GM23248 (cell line): ENCODE measurements around the gene LMF2. TPM values are rescaled to one million over a fixed set of nuclear protein-coding genes. Genes with fewer than 3 reads are reported as not detected.

Experiments used
- DNase-seq: peaks from one replicate; pipeline ENCODE4 v3.0.0-alpha.2; 2015
- H2AFZ ChIP-seq: fragments of 200-600 bp; sonication (generic); 2 replicates; pipeline ENCODE4 v1.6.1; 2016; ENCODE audit warnings: antibody characterized with exemption
- H3F3A ChIP-seq: fragments of 200-600 bp; sonication (generic); 2 replicates; pipeline ENCODE4 v1.6.1; 2016; ENCODE audit warnings: mild to moderate bottlenecking, antibody characterized with exemption, mixed run types; ENCODE audit not compliant: insufficient read depth
- H3K27ac ChIP-seq: fragments of 200-600 bp; sonication (generic); 2 replicates; pipeline ENCODE4 v1.5.1; 2016; ENCODE audit warnings: mild to moderate bottlenecking
- H3K27me3 ChIP-seq: fragments of 200-600 bp; sonication (generic); replicated peaks from 2 replicates; pipeline ENCODE4 v1.6.1; 2016; ENCODE audit warnings: mild to moderate bottlenecking; ENCODE audit not compliant: insufficient read depth
- H3K36me3 ChIP-seq: fragments of 200-600 bp; sonication (generic); 2 replicates; pipeline ENCODE4 v1.6.1; 2016; ENCODE audit warnings: low read depth, mild to moderate bottlenecking
- H3K4me1 ChIP-seq: fragments of 200-600 bp; sonication (generic); 2 replicates; pipeline ENCODE4 v1.6.1; 2016; ENCODE audit warnings: mild to moderate bottlenecking; ENCODE audit not compliant: insufficient read depth
- H3K4me2 ChIP-seq: fragments of 200-600 bp; sonication (generic); one replicate; pipeline ENCODE4 v1.6.1; 2016; ENCODE audit warnings: mild to moderate bottlenecking; ENCODE audit not compliant: unreplicated experiment
- H3K4me3 ChIP-seq: fragments of 200-600 bp; sonication (generic); 2 replicates; pipeline ENCODE4 v1.5.1; 2016; ENCODE audit warnings: mild to moderate bottlenecking
- H3K79me2 ChIP-seq: fragments of 200-600 bp; sonication (generic); 2 replicates; pipeline ENCODE4 v1.6.1; 2016; ENCODE audit warnings: mild to moderate bottlenecking; ENCODE audit not compliant: insufficient read depth
- H3K9ac ChIP-seq: fragments of 200-600 bp; sonication (generic); 2 replicates; pipeline ENCODE4 v1.6.1; 2016; ENCODE audit warnings: mild to moderate bottlenecking
- H3K9me2 ChIP-seq: fragments of 200-600 bp; sonication (generic); 2 replicates; pipeline ENCODE4 v1.6.1; 2016; ENCODE audit warnings: mixed run types, mild to moderate bottlenecking, moderate library complexity; ENCODE audit not compliant: insufficient read depth
- H3K9me3 ChIP-seq: fragments of 200-600 bp; sonication (generic); one replicate; pipeline ENCODE4 v1.6.1; 2017; ENCODE audit warnings: low read depth
- H4K20me1 ChIP-seq: fragments of 200-600 bp; sonication (generic); 2 replicates; pipeline ENCODE4 v1.6.0; 2016; ENCODE audit not compliant: insufficient read depth
- EZH2 ChIP-seq: fragments of 200-600 bp; sonication (generic); IDR thresholded peaks from 2 replicates; pipeline ENCODE4 v1.6.1; 2018; ENCODE audit warnings: antibody characterized with exemption, mild to moderate bottlenecking; ENCODE audit not compliant: insufficient read depth, poor library complexity, severe bottlenecking
- EZH2phosphoT487 ChIP-seq: fragments of 200-600 bp; sonication (generic); IDR thresholded peaks from 2 replicates; pipeline ENCODE4 v1.6.1; 2018; ENCODE audit warnings: antibody characterized with exemption, moderate library complexity, mild to moderate bottlenecking, low read depth; ENCODE audit not compliant: insufficient read depth
- WGBS, 2 experiments: methylation state at CpG; one replicate each; pipeline ENCODE4 v1.1.6; 2015 to 2017; ENCODE audit warnings: low lambda C conversion rate in 2 of 2, low coverage in 1 of 2; ENCODE audit errors: missing lambda C conversion rate in 2 of 2; 5-methylcytosine and 5-hydroxymethylcytosine counted together
- in situ Hi-C: fragments of 300-500 bp; cut with MboI; formaldehyde crosslinking; loops from 2 replicates; pipeline ENCODE4 v1.15.0; 2020
- polyA plus RNA-seq: library from polyadenylated mRNA; unstranded; fragments of >200 nt; fragmentation: Nextera tagmentation; extraction: Ambion mirVana; gene quantifications from 2 replicates; pipeline ENCODE4 v1.2.1, GENCODE V29; 2016
- total RNA-seq: library from RNA; depleted of rRNA; stranded (reverse); fragments of >200 nt; shearing (Covaris generic); gene quantifications from 2 replicates; pipeline ENCODE4 v1.2.3, GENCODE V29; 2014

Gene LMF2
- total and polyA plus RNA-seq, 2 experiments from 2014 or later = 95.0 to 101 TPM

GRCh38 chr22:50550395-50550794, 42.9 kb upstream of the LMF2 start:
- H3K27me3 ChIP-seq = peaks cover 8% of the 10 kb centered on the region
- TF ChIP-seq EZH2phosphoT487 = no peak
- TF ChIP-seq EZH2 = no peak
- DNase-seq = no peak
- 89 to 91% methylated on average over 8 of the region's 8 CpGs for WGBS, 2 experiments
- H3F3A ChIP-seq = no peaks in the 10 kb centered on the region
- H3K9ac ChIP-seq = no peak overlapping the region
- H4K20me1 ChIP-seq = no peaks in the 10 kb centered on the region
- no peaks in the 10 kb centered on the region for H3K4me1 ChIP-seq
- H3K9me2 ChIP-seq = no peaks in the 10 kb centered on the region
- H3K9me3 ChIP-seq = no peaks in the 10 kb centered on the region
- H3K36me3 ChIP-seq = no peaks in the 10 kb centered on the region
- no peak overlapping the region for H3K4me3 ChIP-seq
- H2AFZ ChIP-seq = no peak overlapping the region
- H3K27ac ChIP-seq = no peak overlapping the region
- no peaks in the 10 kb centered on the region for H3K79me2 ChIP-seq
- no peak overlapping the region for H3K4me2 ChIP-seq
- in situ Hi-C loops = no loop called here

- peaks cover 8% of the 10 kb centered on the region for H3K27me3 ChIP-seq
These were observed 41.7 kb upstream of the LMF2 start for GRCh38 chr22:50548921-50549790.

DNA sequence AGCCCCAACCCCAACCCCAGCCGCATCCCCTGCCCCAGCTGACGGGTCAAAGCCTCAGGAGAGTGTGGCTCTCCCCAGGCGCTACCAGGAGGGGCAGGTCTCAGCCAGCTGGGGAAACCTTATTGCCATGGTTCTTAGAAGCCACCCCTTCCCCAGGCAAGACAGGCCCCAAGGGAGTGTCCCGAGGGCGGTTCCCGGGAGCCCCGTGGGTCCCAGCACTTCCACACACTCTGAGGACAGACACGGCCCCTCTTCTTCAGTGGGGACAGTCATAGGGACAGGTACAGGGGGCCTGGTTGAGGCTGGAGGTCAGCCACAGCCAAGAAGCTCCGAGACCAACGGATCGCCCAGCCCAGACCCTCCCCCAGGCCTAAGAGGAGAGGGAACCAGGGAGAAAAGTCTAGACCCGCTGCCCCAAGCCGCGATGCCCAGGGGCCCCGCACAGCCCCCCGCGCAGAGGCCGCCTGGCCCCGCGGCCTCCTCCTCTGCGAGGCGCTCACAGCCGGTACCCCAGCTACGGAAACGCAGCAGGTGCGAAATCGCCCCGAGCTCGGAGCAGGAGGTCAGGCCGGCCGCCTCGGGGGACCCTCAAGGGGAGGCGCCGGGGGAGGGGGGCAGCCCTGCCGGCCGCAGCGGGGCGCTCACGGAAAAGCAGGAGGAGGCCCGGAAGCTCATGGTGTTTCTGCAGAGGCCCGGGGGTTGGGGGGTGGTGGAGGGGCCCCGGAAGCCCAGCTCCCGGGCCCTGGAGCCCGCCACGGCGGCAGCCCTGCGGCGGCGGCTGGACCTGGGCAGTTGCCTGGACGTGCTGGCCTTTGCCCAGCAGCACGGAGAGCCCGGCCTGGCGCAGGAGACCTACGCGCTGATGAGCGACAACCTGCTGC, 40.8 kb upstream of the LMF2 start:
- 10 to 13% methylated on average over 46 to 52 of the region's 56 CpGs for WGBS, 2 experiments
- Histone ChIP-seq H3K9ac (no peak overlapping the region; the same call in 1 of the 2 replicates), H3K4me3 (peak overlapping the region; percentile 20; the same call in 1 of the 2 replicates), H3K36me3 (no peaks in the 10 kb centered on the region), H2AFZ (peak overlapping the region; percentile 70), H3K27me3 (peaks cover 8% of the 10 kb centered on the region), H3K9me3 (no peaks in the 10 kb centered on the region), H3F3A (no peaks in the 10 kb centered on the region), H3K79me2 (no peaks in the 10 kb centered on the region), H4K20me1 (no peaks in the 10 kb centered on the region), H3K4me1 (no peaks in the 10 kb centered on the region), H3K4me2 (peak overlapping the region; percentile 31), H3K27ac (no peak overlapping the region), H3K9me2 (no peaks in the 10 kb centered on the region)
- in situ Hi-C loops = no loop called here
- peak; percentile 45 for DNase-seq
- TF ChIP-seq EZH2phosphoT487 (no peak), EZH2 (peak; percentile 41)

More at GRCh38 chr22:50548921-50549790, 41.7 kb upstream of the LMF2 start:
- TF ChIP-seq EZH2phosphoT487 = no peak
- TF ChIP-seq EZH2 = no peak
- no peaks in the 10 kb centered on the region for H3K36me3 ChIP-seq
- H3K4me3 ChIP-seq = no peak overlapping the region; the same call in 1 of the 2 replicates
- H3K79me2 ChIP-seq = no peaks in the 10 kb centered on the region
- DNase-seq = no peak
- H3K9me3 ChIP-seq = no peaks in the 10 kb centered on the region
- H3K9me2 ChIP-seq = no peaks in the 10 kb centered on the region
- no peaks in the 10 kb centered on the region for H3K4me1 ChIP-seq
- H3F3A ChIP-seq = no peaks in the 10 kb centered on the region
- H3K9ac ChIP-seq = no peak overlapping the region
- in situ Hi-C loops = no loop called here
- WGBS, 2 experiments = 60 to 67% methylated on average over 51 to 56 of the region's 68 CpGs
- no peak overlapping the region for H3K27ac ChIP-seq
- H3K4me2 ChIP-seq = peak overlapping the region; percentile 31
- H2AFZ ChIP-seq = peak overlapping the region; percentile 70; the same call in 1 of the 2 replicates
- no peaks in the 10 kb centered on the region for H4K20me1 ChIP-seq

DNA sequence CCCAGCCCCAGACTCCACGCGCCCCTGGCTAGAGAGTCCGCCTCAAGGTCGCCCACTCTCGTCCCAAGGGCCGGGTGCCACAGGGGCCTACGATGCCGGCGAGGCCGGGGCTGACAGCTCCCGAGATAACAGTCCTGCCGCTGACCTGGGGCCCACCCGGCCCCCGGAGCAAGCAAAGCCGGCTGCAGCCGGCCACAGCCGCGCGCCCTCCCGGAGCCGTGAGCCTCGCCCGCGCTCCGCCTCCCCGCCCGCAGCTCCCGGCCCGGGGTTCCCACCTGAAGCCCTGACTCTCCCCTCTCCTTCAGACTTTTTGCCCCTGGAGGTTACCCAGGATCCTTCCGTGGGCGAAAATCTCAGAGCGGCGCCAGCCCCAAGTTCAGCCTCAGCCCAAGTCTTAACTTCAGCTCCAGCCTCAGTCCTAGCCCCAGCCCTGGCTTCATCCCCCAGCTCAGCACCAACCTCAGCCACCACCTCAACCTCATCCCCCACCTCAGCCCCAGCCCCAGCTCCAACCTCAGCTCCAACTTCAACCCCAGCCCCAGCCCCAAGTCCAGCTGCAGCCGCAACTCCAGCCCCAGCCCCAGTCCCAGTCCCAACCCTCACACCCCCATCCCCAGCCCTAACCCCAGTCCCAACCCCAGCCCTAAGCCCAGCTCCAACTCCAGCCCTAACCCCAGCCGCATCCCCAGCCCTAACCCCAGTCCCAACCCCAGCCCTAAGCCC, 39.9 kb upstream of the LMF2 start:
- 35 to 42% methylated on average over 26 to 31 of the region's 35 CpGs for WGBS, 2 experiments
- no peak overlapping the region for H3K4me3 ChIP-seq
- no peaks in the 10 kb centered on the region for H3K9me3 ChIP-seq
- no peak overlapping the region for H3K9ac ChIP-seq
- no peak for DNase-seq
- TF ChIP-seq EZH2 = no peak
- no peaks in the 10 kb centered on the region for H3K36me3 ChIP-seq
- H3K27ac ChIP-seq = no peak overlapping the region
- peaks cover 8% of the 10 kb centered on the region for H3K27me3 ChIP-seq
- peaks cover 3% of the 10 kb centered on the region; the same call in 1 of the 2 replicates for H3F3A ChIP-seq
- peaks cover 2% of the 10 kb centered on the region; the same call in 1 of the 2 replicates for H3K4me1 ChIP-seq
- no peak overlapping the region for H2AFZ ChIP-seq
- H3K9me2 ChIP-seq = no peaks in the 10 kb centered on the region
- no peaks in the 10 kb centered on the region for H3K79me2 ChIP-seq
- H3K4me2 ChIP-seq = no peak overlapping the region
- in situ Hi-C loops = no loop called here
- H4K20me1 ChIP-seq = no peaks in the 10 kb centered on the region
